NCI-H1105 (cell line): ENCODE measurements around the gene CDC42EP5.

Experiments used
- DNase-seq: peaks from one replicate; lab custom pipeline; 2025; lab: John Stamatoyannopoulos, UW

The CDC42EP5 gene

GRCh38 chr19:54426291-54426931 is 46.7 kb downstream of the CDC42EP5 start:
- DNase-seq = no peak

- no peak for DNase-seq
Observed at GRCh38 chr19:54425382-54425723, 47.7 kb downstream of the CDC42EP5 start.

- no peak for DNase-seq
Observed at GRCh38 chr19:54424660-54425381, 48.3 kb downstream of the CDC42EP5 start.

- DNase-seq = no peak
Observed at GRCh38 chr19:54424201-54424600, 48.9 kb downstream of the CDC42EP5 start.

- DNase-seq = no peak
Observed at GRCh38 chr19:54422136-54422535, 51.0 kb downstream of the CDC42EP5 start.

- no peak for DNase-seq
Observed at GRCh38 chr19:54421521-54421920, 51.6 kb downstream of the CDC42EP5 start.

GRCh38 chr19:54421169-54421516 is 52.0 kb downstream of the CDC42EP5 start:
- no peak for DNase-seq

GRCh38 chr19:54420383-54421168 is 52.5 kb downstream of the CDC42EP5 start:
- DNase-seq = no peak

- DNase-seq = no peak
Observed at GRCh38 chr19:54420068-54420382, 53.1 kb downstream of the CDC42EP5 start.

- no peak for DNase-seq
Observed at GRCh38 chr19:54418930-54419800, 53.9 kb downstream of the CDC42EP5 start.

- DNase-seq = no peak
Observed at GRCh38 chr19:54418030-54418929, 54.8 kb downstream of the CDC42EP5 start.

- no peak for DNase-seq
Observed at GRCh38 chr19:54416695-54417491, 56.2 kb downstream of the CDC42EP5 start.

- DNase-seq = no peak
Observed at GRCh38 chr19:54415901-54416673, 57.0 kb downstream of the CDC42EP5 start.

GRCh38 chr19:54415208-54415900 is 57.7 kb downstream of the CDC42EP5 start, which contains the start of gene TTYH1:
TSS of gene TTYH1 (plus strand) at chr19:54415464. CDS start at chr19:54415553, 89 bp downstream.
- DNase-seq = no peak
